Thyroid gland (tissue), 4 donors: ENCODE results near the gene BMPR1B. TPM values are rescaled to one million over a fixed set of nuclear protein-coding genes. Genes with fewer than 3 reads are reported as not detected.

Source experiments
- DNase-seq, 2 donors: peaks; one replicate each; pipeline ENCODE4 v3.0.0-alpha.2; 2019
- H3K27ac ChIP-seq, 3 donors: fragments of 200-600 bp; sonication (generic); 1 replicate in 2 of 3; 2 replicates in 1 of 3; pipeline ENCODE4 v1.5.1; 2016 to 2019; ENCODE audit warnings: mild to moderate bottlenecking in 1 of 3, moderate library complexity in 1 of 3
- H3K27me3 ChIP-seq: fragments of 200-600 bp; sonication (generic); one replicate; pipeline ENCODE4 v1.5.1; 2019
- H3K36me3 ChIP-seq, 2 donors: fragments of 200-600 bp; sonication (generic); one replicate each; pipeline ENCODE4 v1.5.1; 2016 to 2019
- H3K4me1 ChIP-seq, 2 donors: fragments of 200-600 bp; sonication (generic); one replicate each; pipeline ENCODE4 v1.5.1; 2017 to 2019
- H3K4me3 ChIP-seq, 3 donors: fragments of 200-600 bp; sonication (generic); replicated peaks in 1 of 3; 1 replicate in 2 of 3; 2 replicates in 1 of 3; pipeline ENCODE4 v1.5.1; 2016; ENCODE audit warnings: mild to moderate bottlenecking in 1 of 3
- H3K9me3 ChIP-seq: fragments of 200-600 bp; sonication (generic); one replicate; pipeline ENCODE4 v1.5.1; 2017
- CTCF ChIP-seq, 6 experiments: fragments of 200-600 bp in 3 of 6; fragments of 450-650 bp in 3 of 6; sonication (generic) in 3 of 6; IDR thresholded peaks; one replicate each; pipeline ENCODE4 v1.5.1; 2016 to 2019; ENCODE audit warnings: antibody characterized with exemption in 6 of 6, mild to moderate bottlenecking in 2 of 6, inconsistent platforms in 1 of 6, moderate library complexity in 1 of 6
- POLR2A ChIP-seq, 2 donors: fragments of 450-650 bp; IDR thresholded peaks; one replicate each; pipeline ENCODE4 v1.6.1; 2017; ENCODE audit warnings: antibody characterized with exemption in 2 of 2, mild to moderate bottlenecking in 2 of 2, moderate library complexity in 1 of 2
- WGBS, 2 donors: methylation state at CpG; one replicate each; pipeline ENCODE4 v1.1.5; 2017; 5-methylcytosine and 5-hydroxymethylcytosine counted together
- intact Hi-C: fragments of 100-400 bp; cut with DNase I; formaldehyde crosslinking; loops from one replicate; pipeline ENCODE4 v1.15.1; 2023
- total RNA-seq, 4 donors: library from RNA; depleted of rRNA; stranded (reverse); fragments of >200 nt; gene quantifications; one replicate each; pipeline ENCODE4 v1.2.3, GENCODE V29; 2016

The BMPR1B gene
- total RNA-seq, 4 donors from 2014 or later, result 0.49 to 0.89 (median 0.76) TPM

GRCh38 chr4:94765648-94766047 lies 7.9 kb downstream of the BMPR1B start:
- no peak overlapping the region for H3K4me3 ChIP-seq
- TF ChIP-seq POLR2A (IDR thresholded peaks at IDR 0.05) (no peak), CTCF (IDR thresholded peaks at IDR 0.05) (no peak)
- intact Hi-C loops, result no loop called here
- no peaks in the 10 kb centered on the region for H3K27me3 ChIP-seq
- no peaks in the 10 kb centered on the region for H3K36me3 ChIP-seq
- no peak overlapping the region for H3K27ac ChIP-seq
- no peaks in the 10 kb centered on the region for H3K4me1 ChIP-seq
- no peak for DNase-seq
- H3K9me3 ChIP-seq, result no peaks in the 10 kb centered on the region
- WGBS, 2 donors, result 42 to 56% methylated on average over 4 of the region's 4 CpGs

DNA sequence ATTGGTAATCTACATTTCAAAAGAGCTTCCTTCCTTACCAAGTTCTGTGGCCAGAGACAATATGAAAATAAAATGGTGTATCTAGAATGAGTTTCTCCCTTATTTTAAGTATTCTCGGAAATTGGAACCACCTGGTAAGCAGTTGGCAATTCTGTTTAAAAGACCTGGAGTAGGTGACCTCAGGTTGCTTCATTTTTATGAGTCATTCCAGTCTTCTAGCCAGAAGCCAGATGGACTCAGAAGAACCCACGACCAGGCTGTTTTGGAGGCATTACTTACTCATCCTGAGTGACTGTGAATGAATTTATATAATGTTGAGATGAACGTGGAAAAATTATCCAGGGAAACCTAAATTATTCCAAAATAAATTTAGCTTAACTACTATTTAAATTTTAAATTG lies 9.1 kb downstream of the BMPR1B start:
- DNase-seq, result no peak
- WGBS, 2 donors, result 79 to 88% methylated on average over 3 of the region's 3 CpGs
- H3K4me3 ChIP-seq, result no peak overlapping the region
- no peaks in the 10 kb centered on the region for H3K9me3 ChIP-seq
- no peaks in the 10 kb centered on the region for H3K27me3 ChIP-seq
- no peak overlapping the region for H3K27ac ChIP-seq
- intact Hi-C loops, result no loop called here
- no peaks in the 10 kb centered on the region for H3K4me1 ChIP-seq
- TF ChIP-seq CTCF (IDR thresholded peaks at IDR 0.05) (no peak), POLR2A (IDR thresholded peaks at IDR 0.05) (no peak)
- H3K36me3 ChIP-seq, result no peaks in the 10 kb centered on the region

GRCh38 chr4:94767446-94767845 lies 9.7 kb downstream of the BMPR1B start:
- H3K27me3 ChIP-seq, result no peaks in the 10 kb centered on the region
- H3K4me1 ChIP-seq, result no peaks in the 10 kb centered on the region
- H3K4me3 ChIP-seq, result no peak overlapping the region
- intact Hi-C loops, result no loop called here
- no peaks in the 10 kb centered on the region for H3K36me3 ChIP-seq
- no peak overlapping the region for H3K27ac ChIP-seq
- TF ChIP-seq CTCF (IDR thresholded peaks at IDR 0.05) (no peak), POLR2A (IDR thresholded peaks at IDR 0.05) (no peak)
- no peaks in the 10 kb centered on the region for H3K9me3 ChIP-seq
- no peak for DNase-seq
- WGBS, 2 donors, result 78 to 91% methylated on average over 1 of the region's 1 CpG

GRCh38 chr4:94782707-94783106 lies 25.0 kb downstream of the BMPR1B start:
- Histone ChIP-seq H3K9me3 (no peaks in the 10 kb centered on the region), H3K4me3 (no peak overlapping the region), H3K36me3 (no peaks in the 10 kb centered on the region), H3K27me3 (no peaks in the 10 kb centered on the region), H3K27ac (no peak overlapping the region), H3K4me1 (no peaks in the 10 kb centered on the region)
- TF ChIP-seq CTCF (IDR thresholded peaks at IDR 0.05) (no peak), POLR2A (IDR thresholded peaks at IDR 0.05) (no peak)
- WGBS, 2 donors, result 41 to 46% methylated on average over 1 of the region's 1 CpG
- intact Hi-C loops, result no loop called here
- no peak for DNase-seq

DNA sequence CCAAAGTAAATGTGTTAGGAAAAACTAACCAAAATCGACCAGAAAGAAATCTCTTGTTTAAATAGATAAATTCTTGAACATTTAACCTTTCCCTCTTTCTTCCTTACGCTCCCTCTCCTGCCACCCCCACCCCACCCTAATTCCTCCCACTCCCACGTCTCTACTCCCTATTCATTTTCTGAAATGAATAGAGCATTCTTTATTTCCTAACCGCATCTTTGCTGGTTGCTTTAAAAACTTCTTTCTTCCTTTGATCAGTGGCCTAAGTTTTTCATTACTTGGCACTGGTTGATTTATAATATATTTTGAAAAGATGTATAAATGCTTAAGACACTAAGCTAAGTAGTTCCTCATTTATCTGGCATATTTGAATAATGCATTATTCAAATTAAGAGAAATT lies 33.9 kb downstream of the BMPR1B start:
- H3K27ac ChIP-seq, result no peak overlapping the region
- no peaks in the 10 kb centered on the region for H3K9me3 ChIP-seq
- no peaks in the 10 kb centered on the region for H3K4me1 ChIP-seq
- H3K4me3 ChIP-seq, result no peak overlapping the region
- WGBS, 2 donors, result 75 to 80% methylated on average over 4 of the region's 4 CpGs
- TF ChIP-seq POLR2A (IDR thresholded peaks at IDR 0.05), result no peak
- TF ChIP-seq CTCF (IDR thresholded peaks at IDR 0.05), result no peak
- no peaks in the 10 kb centered on the region for H3K27me3 ChIP-seq
- no peaks in the 10 kb centered on the region for H3K36me3 ChIP-seq
- intact Hi-C loops, result no loop called here
- no peak for DNase-seq
